ENCODE results near the gene GXYLT1.
"Not testable (repeated sequence)": the region's sequence is repeated elsewhere in the genome, so short reads cannot be mapped to it uniquely, and the experiment has no call there.

The GXYLT1 gene

GRCh38 chr12:42144408-42145196 is at the start of gene GXYLT1:
Gene GXYLT1, minus strand, starts transcription at chr12:42144874. Its CDS starts 228 bp downstream, at chr12:42144646.
- FAIRE-seq (peak; percentile 94), DNase-seq (ENCODE audit: insufficient read length, low spot score) (peak; percentile 81)

GRCh38 chr12:42192686-42193085 is 48.0 kb upstream of the GXYLT1 start:
- DNase-seq (ENCODE audit: insufficient read length, low spot score) (no peak), FAIRE-seq (no peak)

- no peak for DNase-seq (ENCODE audit: insufficient read length, low spot score)
- FAIRE-seq: no peak
Measured at GRCh38 chr12:42192258-42192657, 47.6 kb upstream of the GXYLT1 start.

- FAIRE-seq (no peak), DNase-seq (ENCODE audit: insufficient read length, low spot score) (no peak)
Measured at GRCh38 chr12:42190376-42190775, 45.7 kb upstream of the GXYLT1 start.

- DNase-seq (ENCODE audit: insufficient read length, low spot score); FAIRE-seq: not testable (repeated sequence)
Measured at GRCh38 chr12:42188275-42188674, 43.6 kb upstream of the GXYLT1 start.

- FAIRE-seq (no peak), DNase-seq (ENCODE audit: insufficient read length, low spot score) (no peak)
Measured at GRCh38 chr12:42187799-42188198, 43.1 kb upstream of the GXYLT1 start.

- DNase-seq (ENCODE audit: insufficient read length, low spot score) (no peak), FAIRE-seq (no peak)
Measured at GRCh38 chr12:42186793-42187192, 42.1 kb upstream of the GXYLT1 start.

- FAIRE-seq: no peak
Measured at GRCh38 chr12:42182394-42182793, 37.7 kb upstream of the GXYLT1 start.

GRCh38 chr12:42180990-42181596 is 36.4 kb upstream of the GXYLT1 start:
- DNase-seq (ENCODE audit: insufficient read length, low spot score): no peak
- FAIRE-seq: no peak

More at GRCh38 chr12:42182394-42182793, 37.7 kb upstream of the GXYLT1 start:
- DNase-seq (ENCODE audit: insufficient read length, low spot score): no peak

GRCh38 chr12:42178101-42178500 is 33.4 kb upstream of the GXYLT1 start:
- FAIRE-seq: no peak
- DNase-seq (ENCODE audit: insufficient read length, low spot score): no peak

GRCh38 chr12:42174978-42175377 is 30.3 kb upstream of the GXYLT1 start:
- DNase-seq (ENCODE audit: insufficient read length, low spot score) (no peak), FAIRE-seq (no peak)

- DNase-seq (ENCODE audit: insufficient read length, low spot score) (no peak), FAIRE-seq (no peak)
Measured at GRCh38 chr12:42173961-42174521, 29.4 kb upstream of the GXYLT1 start.

GRCh38 chr12:42172441-42173210 is 28.0 kb upstream of the GXYLT1 start:
- FAIRE-seq (no peak), DNase-seq (ENCODE audit: insufficient read length, low spot score) (no peak)

GRCh38 chr12:42167711-42168110 is 23.0 kb upstream of the GXYLT1 start:
- DNase-seq (ENCODE audit: insufficient read length, low spot score) (no peak), FAIRE-seq (no peak)

GRCh38 chr12:42166501-42166900 is 21.8 kb upstream of the GXYLT1 start:
- DNase-seq (ENCODE audit: insufficient read length, low spot score) (no peak), FAIRE-seq (no peak)

- FAIRE-seq: no peak
- DNase-seq (ENCODE audit: insufficient read length, low spot score): no peak
Measured at GRCh38 chr12:42163913-42164312, 19.2 kb upstream of the GXYLT1 start.

- FAIRE-seq: peak; percentile 55
Measured at GRCh38 chr12:42162965-42163364, 18.3 kb upstream of the GXYLT1 start.

GRCh38 chr12:42162193-42162592 is 17.5 kb upstream of the GXYLT1 start:
- FAIRE-seq (peak; percentile 56), DNase-seq (ENCODE audit: insufficient read length, low spot score) (no peak)

More at GRCh38 chr12:42162965-42163364, 18.3 kb upstream of the GXYLT1 start:
- no peak for DNase-seq (ENCODE audit: insufficient read length, low spot score)

GRCh38 chr12:42161529-42161928 is 16.9 kb upstream of the GXYLT1 start:
- no peak for DNase-seq (ENCODE audit: insufficient read length, low spot score)
- FAIRE-seq: peak; percentile 61

GRCh38 chr12:42156232-42156631 is 11.6 kb upstream of the GXYLT1 start:
- DNase-seq (ENCODE audit: insufficient read length, low spot score) (no peak), FAIRE-seq (no peak)

Data from GM19239 (cell line).